Left colon (tissue), 2 donors: Measurements from ENCODE around the gene NOX3. TPM values are rescaled to one million over a fixed set of nuclear protein-coding genes. Genes with fewer than 3 reads are reported as not detected.

ENCODE experiments used
- ATAC-seq: fragments of 200-7000 bp; cut with Tn5 transposase; one replicate; pipeline ENCODE4 v1.9.1; 2020; ENCODE audit warnings: mild to moderate bottlenecking, moderate library complexity
- DNase-seq, 2 donors: peaks; one replicate each; pipeline ENCODE4 v3.0.0-alpha.2; 2020
- intact Hi-C, 2 donors: fragments of 100-400 bp; cut with DNase I in 1 of 2; cut with micrococcal nuclease in 1 of 2; formaldehyde crosslinking; loops; one replicate each; pipeline versions ENCODE4 v1.11.2 to v1.14.0; 2022; cut with DNase I, micrococcal nuclease
- total RNA-seq, 2 donors: library from RNA; stranded (reverse); fragmentation: NEBNext Ultra II Directional; extraction: Animal tissue kit (Norgen Biotek cat#: 25700); gene quantifications; one replicate each; pipeline ENCODE4 v1.2.1, GENCODE V29; 2021
- donor health status: DM: no; HTN: no; CAD: no.
- donor health status: DM: yes; HTN: yes; CAD: no.

The NOX3 gene
- total RNA-seq, 2 donors from 2014 or later = not detected

DNA sequence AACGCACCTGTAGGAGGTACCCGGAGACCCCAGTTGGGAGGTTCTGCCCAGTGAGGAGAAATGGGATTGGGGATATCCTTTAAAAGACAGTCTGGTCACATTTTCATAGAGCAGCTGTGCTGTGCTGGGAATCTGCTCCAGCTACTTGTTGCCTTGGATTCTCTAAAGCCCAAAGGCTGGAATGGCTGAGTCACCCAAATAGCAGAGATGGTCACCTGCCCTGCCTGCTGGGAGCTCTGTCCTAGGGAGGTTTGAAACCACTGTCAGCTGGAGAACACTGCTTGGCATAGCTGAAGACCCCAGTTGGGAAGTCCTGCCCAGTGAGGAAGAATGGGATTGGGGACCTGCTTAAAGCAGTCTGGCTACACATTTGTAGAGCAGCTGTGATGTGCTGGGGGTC is 106.5 kb downstream of the NOX3 start:
- intact Hi-C loops = no loop called here
- DNase-seq = no peak
- no peak for ATAC-seq

DNA sequence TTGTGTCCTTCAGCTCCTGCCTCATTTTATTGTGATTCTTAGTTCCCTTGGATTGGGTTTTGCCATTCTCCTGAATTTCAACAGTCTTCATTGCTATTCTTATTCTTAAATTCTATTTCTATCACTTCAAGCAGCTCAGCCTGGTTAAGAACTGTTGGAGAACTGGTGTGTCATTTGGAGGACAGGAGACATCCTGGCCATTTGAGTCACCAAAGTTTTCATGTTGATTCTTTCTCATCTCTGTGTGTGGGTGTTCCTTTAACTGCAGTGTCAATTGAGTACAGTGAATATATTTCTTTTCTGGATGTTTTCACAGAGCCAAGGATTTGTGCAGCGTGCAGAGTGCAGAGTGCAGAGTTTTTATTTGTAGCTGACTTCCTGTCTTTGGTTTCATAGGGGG is 107.8 kb downstream of the NOX3 start:
- no peak for DNase-seq
- ATAC-seq = no peak
- intact Hi-C loops = no loop called here

DNA sequence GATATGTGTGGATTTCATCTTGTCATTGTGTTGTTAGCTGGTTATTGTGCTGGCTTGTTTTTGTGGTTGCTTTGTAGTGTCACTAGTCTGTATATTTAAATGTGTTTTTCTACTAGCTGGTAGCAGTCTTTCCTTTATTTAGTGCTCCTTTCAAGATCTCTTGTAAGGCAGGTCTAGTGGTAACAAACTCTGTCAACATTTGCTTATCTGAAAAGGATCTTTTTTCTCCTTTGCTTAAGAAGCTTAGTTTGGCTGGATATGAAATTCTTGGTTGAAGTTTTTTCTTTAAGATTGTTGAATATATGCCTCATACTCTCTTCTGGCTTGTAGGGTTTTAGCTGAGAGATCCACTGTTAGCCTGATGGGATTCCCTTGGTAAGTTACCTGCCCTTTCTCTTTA is 108.7 kb downstream of the NOX3 start:
- no peak for ATAC-seq
- intact Hi-C loops = no loop called here
- DNase-seq = no peak

Other genes with a start within 250 kb of the NOX3 start
- gene CLDN20, start 191.8 kb downstream of the NOX3 start, total RNA-seq = not detected
- gene TFB1M, start 141.4 kb downstream of the NOX3 start, total RNA-seq = 10 to 100 TPM; 21.8 to 26.7 TPM